ENCODE data around the gene LMO2.

GRCh38 chr11:33864479-33864878 is 27.4 kb downstream of the LMO2 start:
- no peak for TF ChIP-seq POLR2A (IDR thresholded peaks at IDR 0.05)
- no peak for TF ChIP-seq CTCF (IDR thresholded peaks at IDR 0.05)

Data from right lobe of liver (tissue), 4 donors.